A549 treated with CpdA at 1 μM for 4 hours (cell line): Measurements from ENCODE around the gene CRYGA. TPM values are rescaled to one million over a fixed set of nuclear protein-coding genes. Genes with fewer than 3 reads are reported as not detected.

Experiments used
- total RNA-seq: library from RNA; stranded (reverse); fragments of 200-300 nt; extraction: Qiagen RNA extraction; gene quantifications from 5 replicates; pipeline ENCODE4 v1.2.3, GENCODE V29; 2022; ENCODE audit warnings: low read depth

The CRYGA gene
- total RNA-seq, result not detected in 5 replicates

GRCh38 chr2:208163489-208163888 is at the start of gene CRYGA:
TSS of gene CRYGA (minus strand) at chr2:208163589. CDS start at chr2:208163556, 33 bp downstream.

GRCh38 chr2:208189810-208190503 is 26.6 kb upstream of the CRYGA start, which contains the start of gene C2orf80:
TSS of gene C2orf80 (minus strand) at chr2:208190030. CDS start at chr2:208186986, 3,044 bp downstream.

GRCh38 chr2:208146006-208146405 is 17.4 kb downstream of the CRYGA start, which contains the start of gene CRYGB:
TSS of gene CRYGB (minus strand) at chr2:208146158. CDS start at chr2:208146120, 38 bp downstream.

GRCh38 chr2:208129744-208130711 is 33.4 kb downstream of the CRYGA start, which contains the start of gene CRYGC:
TSS of gene CRYGC (minus strand) at chr2:208129828. CDS start at chr2:208129792, 36 bp downstream.

GRCh38 chr2:208124013-208124715 is 39.2 kb downstream of the CRYGA start, which contains the start of gene CRYGD:
TSS of gene CRYGD (minus strand) at chr2:208124524. CDS start at chr2:208124473, 51 bp downstream.

Other genes with a start within 250 kb of the CRYGA start
- 3.0 to 3.9 TPM (median 3.3 TPM) in 5 replicates for gene PLEKHM3, start 138.1 kb downstream of the CRYGA start, total RNA-seq
- gene CRYGD, start 39.1 kb downstream of the CRYGA start, total RNA-seq, result not detected in 5 replicates
- not detected in 5 replicates for gene CRYGC, start 33.8 kb downstream of the CRYGA start, total RNA-seq
- gene CRYGB, start 17.4 kb downstream of the CRYGA start, total RNA-seq, result not detected in 5 replicates
- not detected in 5 replicates for gene C2orf80, start 26.4 kb upstream of the CRYGA start, total RNA-seq
- 76.3 to 92.9 TPM (median 80.0 TPM) in 5 replicates for gene IDH1, start 91.5 kb upstream of the CRYGA start, total RNA-seq
- 5.0 to 9.1 TPM (median 7.2 TPM) in 5 replicates for gene PIKFYVE, start 102.7 kb upstream of the CRYGA start, total RNA-seq
- gene PTH2R, start 243.2 kb upstream of the CRYGA start, total RNA-seq, result not detected in 5 replicates